ENCODE results near the gene DIP2A. TPM values are rescaled to one million over a fixed set of nuclear protein-coding genes. Genes with fewer than 3 reads are reported as not detected.

DIP2A gene
- total RNA-seq, 4 donors from 2014 or later, result 19.9 to 40.8 (median 31.1) TPM

DNA sequence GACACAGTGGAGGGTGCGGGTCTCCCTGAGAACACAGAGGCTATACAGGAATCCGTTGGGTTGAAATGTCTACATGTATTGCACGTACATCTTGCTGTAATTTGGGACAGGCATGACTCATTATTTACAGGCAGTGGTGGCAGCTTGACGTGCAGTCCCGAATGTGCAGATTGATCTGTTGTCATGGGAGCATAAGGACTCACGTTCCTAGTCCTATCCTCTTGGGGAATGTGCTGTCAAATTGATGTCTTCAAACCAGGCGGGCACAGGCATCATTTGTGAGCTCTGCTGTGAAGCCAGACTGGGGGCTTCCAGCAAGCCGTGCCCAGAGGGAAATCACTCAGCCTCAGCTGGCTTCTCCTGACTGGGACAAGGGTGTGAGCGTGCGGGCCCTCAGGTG is 105.7 kb downstream of the DIP2A start:
- H3K36me3 ChIP-seq, result peaks cover 0 to 100% of the 10 kb centered on the region in 2 donors
- no peak for ATAC-seq
- TF ChIP-seq EP300 (IDR thresholded peaks at IDR 0.05) (no peak), POLR2AphosphoS5 (IDR thresholded peaks at IDR 0.05) (no peak), POLR2A (IDR thresholded peaks at IDR 0.05) (no peak)
- TF ChIP-seq, protein P1, sequence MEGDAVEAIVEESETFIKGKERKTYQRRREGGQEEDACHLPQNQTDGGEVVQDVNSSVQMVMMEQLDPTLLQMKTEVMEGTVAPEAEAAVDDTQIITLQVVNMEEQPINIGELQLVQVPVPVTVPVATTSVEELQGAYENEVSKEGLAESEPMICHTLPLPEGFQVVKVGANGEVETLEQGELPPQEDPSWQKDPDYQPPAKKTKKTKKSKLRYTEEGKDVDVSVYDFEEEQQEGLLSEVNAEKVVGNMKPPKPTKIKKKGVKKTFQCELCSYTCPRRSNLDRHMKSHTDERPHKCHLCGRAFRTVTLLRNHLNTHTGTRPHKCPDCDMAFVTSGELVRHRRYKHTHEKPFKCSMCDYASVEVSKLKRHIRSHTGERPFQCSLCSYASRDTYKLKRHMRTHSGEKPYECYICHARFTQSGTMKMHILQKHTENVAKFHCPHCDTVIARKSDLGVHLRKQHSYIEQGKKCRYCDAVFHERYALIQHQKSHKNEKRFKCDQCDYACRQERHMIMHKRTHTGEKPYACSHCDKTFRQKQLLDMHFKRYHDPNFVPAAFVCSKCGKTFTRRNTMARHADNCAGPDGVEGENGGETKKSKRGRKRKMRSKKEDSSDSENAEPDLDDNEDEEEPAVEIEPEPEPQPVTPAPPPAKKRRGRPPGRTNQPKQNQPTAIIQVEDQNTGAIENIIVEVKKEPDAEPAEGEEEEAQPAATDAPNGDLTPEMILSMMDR (IDR thresholded peaks at IDR 0.05), result no peak

DNA sequence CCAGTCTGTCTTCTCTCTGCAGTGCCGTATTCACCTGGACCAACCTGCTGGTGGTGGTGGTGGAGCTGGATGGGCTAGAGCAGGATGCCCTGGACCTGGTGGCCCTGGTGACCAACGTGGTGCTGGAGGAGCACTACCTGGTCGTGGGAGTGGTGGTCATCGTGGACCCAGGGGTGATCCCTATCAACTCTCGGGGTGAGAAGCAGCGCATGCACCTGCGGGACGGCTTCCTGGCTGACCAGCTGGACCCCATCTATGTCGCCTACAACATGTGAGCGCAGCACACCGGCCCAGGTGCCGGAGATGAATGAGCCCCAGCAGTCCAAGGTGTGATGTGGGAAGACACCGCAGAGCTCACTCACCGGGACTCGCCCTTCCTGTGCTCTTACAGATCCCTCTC is 108.7 kb downstream of the DIP2A start:
- TF ChIP-seq POLR2A (IDR thresholded peaks at IDR 0.05), result no peak
- no peak for TF ChIP-seq POLR2AphosphoS5 (IDR thresholded peaks at IDR 0.05)
- TF ChIP-seq, protein P1 (IDR thresholded peaks at IDR 0.05), result no peak
- no peak for TF ChIP-seq EP300 (IDR thresholded peaks at IDR 0.05)
- H3K4me3 ChIP-seq, result no peak overlapping the region
- peaks cover 0 to 9% (median 0%) of the 10 kb centered on the region in 3 donors for H3K9me3 ChIP-seq
- peaks cover 0 to 98% of the 10 kb centered on the region in 2 donors for H3K36me3 ChIP-seq
- H3K4me1 ChIP-seq, result no peaks in the 10 kb centered on the region
- no peaks in the 10 kb centered on the region for H3K27me3 ChIP-seq
- no peak overlapping the region for H3K27ac ChIP-seq
- 81 to 100% methylated on average over 3 of the region's 15 CpGs for WGBS, 2 donors (ENCODE audit: low coverage in 1 of 2)
- ATAC-seq, result no peak

More for the DNA sequence above, 105.7 kb downstream of the DIP2A start:
- WGBS, 2 donors (ENCODE audit: low coverage in 1 of 2), result 69 to 100% methylated on average over 4 to 5 of the region's 10 CpGs
- H3K27ac ChIP-seq, result no peak overlapping the region
- no peaks in the 10 kb centered on the region for H3K27me3 ChIP-seq
- H3K4me1 ChIP-seq, result no peaks in the 10 kb centered on the region
- H3K4me3 ChIP-seq, result no peak overlapping the region
- no peaks in the 10 kb centered on the region for H3K9me3 ChIP-seq

DNA sequence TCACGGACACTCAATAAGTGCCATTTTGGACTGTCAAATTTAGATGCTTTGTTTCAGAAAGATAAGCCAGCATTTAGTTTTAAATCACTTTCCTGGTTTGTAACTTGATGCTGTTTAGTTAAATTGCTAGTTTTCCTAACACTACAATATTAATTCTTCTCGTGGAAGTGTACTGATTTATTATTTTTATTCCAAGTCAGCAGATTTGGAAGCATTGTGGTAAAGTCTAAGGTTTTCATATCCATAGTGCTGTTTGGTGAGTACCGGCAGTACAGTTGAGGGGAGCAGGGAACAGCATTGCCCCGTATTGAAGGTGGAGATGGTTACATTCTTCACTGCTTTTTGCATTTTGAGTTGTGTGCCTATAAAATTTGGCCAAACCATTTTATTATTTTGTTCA is 109.9 kb downstream of the DIP2A start:
- 90 to 92% methylated on average over 4 of the region's 4 CpGs for WGBS, 2 donors (ENCODE audit: low coverage in 1 of 2)
- Histone ChIP-seq H3K27ac (no peak overlapping the region), H3K4me1 (no peaks in the 10 kb centered on the region), H3K27me3 (no peaks in the 10 kb centered on the region), H3K9me3 (peaks cover 0 to 9% (median 0%) of the 10 kb centered on the region in 3 donors), H3K36me3 (peaks cover 0 to 96% of the 10 kb centered on the region in 2 donors), H3K4me3 (no peak overlapping the region)
- ATAC-seq, result no peak
- TF ChIP-seq, protein P1 (IDR thresholded peaks at IDR 0.05), result no peak
- TF ChIP-seq EP300 (IDR thresholded peaks at IDR 0.05) (no peak), POLR2AphosphoS5 (IDR thresholded peaks at IDR 0.05) (no peak), POLR2A (IDR thresholded peaks at IDR 0.05) (no peak)

DNA sequence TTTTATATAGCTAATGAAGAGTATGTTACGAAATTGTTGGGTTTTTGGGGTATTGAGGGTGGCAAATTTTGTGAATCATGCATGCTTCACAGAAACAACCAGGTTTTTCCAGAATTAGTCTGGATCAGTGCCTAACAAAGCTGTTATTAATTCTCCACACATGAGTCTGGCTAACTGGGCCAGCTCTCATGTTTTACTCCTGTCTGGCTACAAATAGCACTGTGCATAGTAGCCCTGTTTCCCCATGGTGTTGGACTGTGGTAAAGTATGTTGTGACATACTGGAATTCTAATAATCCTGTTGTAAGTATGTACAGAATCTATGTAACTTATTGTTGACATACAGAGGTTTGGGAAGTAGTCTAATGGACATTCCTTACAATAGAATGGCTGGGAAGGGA is 110.4 kb downstream of the DIP2A start:
- Histone ChIP-seq H3K36me3 (peaks cover 0 to 90% of the 10 kb centered on the region in 2 donors), H3K4me3 (no peak overlapping the region), H3K4me1 (no peaks in the 10 kb centered on the region), H3K27me3 (no peaks in the 10 kb centered on the region), H3K9me3 (peaks cover 0 to 9% (median 0%) of the 10 kb centered on the region in 3 donors), H3K27ac (no peak overlapping the region)
- TF ChIP-seq, protein P1 (IDR thresholded peaks at IDR 0.05), result no peak
- TF ChIP-seq POLR2A (IDR thresholded peaks at IDR 0.05), result no peak
- TF ChIP-seq POLR2AphosphoS5 (IDR thresholded peaks at IDR 0.05), result no peak
- ATAC-seq, result no peak
- 90 to 100% methylated on average over 1 of the region's 1 CpG for WGBS, 2 donors (ENCODE audit: low coverage in 1 of 2)

DNA sequence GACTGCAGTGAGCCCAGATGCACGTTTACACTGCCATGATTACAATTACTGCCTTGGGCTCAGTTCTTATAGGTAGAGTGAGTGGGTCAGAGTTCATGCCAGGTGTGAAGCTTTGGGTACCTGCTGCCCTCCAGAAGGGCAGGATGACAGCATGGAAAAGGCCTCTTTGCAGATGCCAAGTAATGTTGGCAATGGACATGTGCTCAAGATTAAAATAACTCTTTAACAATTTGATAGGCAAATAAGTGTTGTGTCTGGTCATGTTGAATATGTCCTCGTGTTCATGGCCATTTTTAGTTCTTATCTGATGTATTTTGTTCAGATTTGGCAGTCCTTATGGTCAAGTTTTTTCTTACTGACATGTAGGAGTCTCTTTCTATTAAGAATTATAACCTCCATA is 111.4 kb downstream of the DIP2A start:
- Histone ChIP-seq H3K4me3 (no peak overlapping the region), H3K27me3 (no peaks in the 10 kb centered on the region), H3K4me1 (no peaks in the 10 kb centered on the region), H3K9me3 (peaks cover 0 to 9% (median 0%) of the 10 kb centered on the region in 3 donors), H3K36me3 (peaks cover 0 to 80% of the 10 kb centered on the region in 2 donors), H3K27ac (no peak overlapping the region)
- WGBS, 2 donors (ENCODE audit: low coverage in 1 of 2), result 67 to 86% methylated on average over 1 to 2 of the region's 2 CpGs
- TF ChIP-seq POLR2AphosphoS5 (IDR thresholded peaks at IDR 0.05) (no peak), POLR2A (IDR thresholded peaks at IDR 0.05) (no peak), EP300 (IDR thresholded peaks at IDR 0.05) (no peak)
- TF ChIP-seq, protein P1 (IDR thresholded peaks at IDR 0.05), result no peak
- ATAC-seq, result no peak

Data from gastroesophageal sphincter (tissue), 4 donors.